ENCODE measurements around the gene PNKD. TPM values are rescaled to one million over a fixed set of nuclear protein-coding genes. Genes with fewer than 3 reads are reported as not detected.
"Not testable (repeated sequence)": the region's sequence is repeated elsewhere in the genome, so short reads cannot be mapped to it uniquely, and the experiment has no call there.

PNKD gene
- total RNA-seq, 1 donor, result 53.3 TPM

GRCh38 chr2:218314764-218315163 is 44.4 kb downstream of the PNKD start:
- not testable (repeated sequence) for DNase-seq (ENCODE audit: low read depth in 2 of 3, low spot score in 2 of 3)

- no peak for DNase-seq (ENCODE audit: low read depth in 2 of 3, low spot score in 2 of 3)
Measured at GRCh38 chr2:218315397-218315796, 45.1 kb downstream of the PNKD start.

- DNase-seq (ENCODE audit: low read depth in 2 of 3, low spot score in 2 of 3), result no peak
Measured at GRCh38 chr2:218317303-218317630, 46.9 kb downstream of the PNKD start.

- no peak for DNase-seq (ENCODE audit: low read depth in 2 of 3, low spot score in 2 of 3)
Measured at GRCh38 chr2:218317835-218318234, 47.5 kb downstream of the PNKD start.

- DNase-seq (ENCODE audit: low read depth in 2 of 3, low spot score in 2 of 3), result no peak
Measured at GRCh38 chr2:218318241-218318640, 47.9 kb downstream of the PNKD start.

GRCh38 chr2:218319813-218320365 is 49.6 kb downstream of the PNKD start:
- peak in 2 of 3 donors; percentile 25 to 38 for DNase-seq (ENCODE audit: low read depth in 2 of 3, low spot score in 2 of 3)

GRCh38 chr2:218320704-218321336 is 50.5 kb downstream of the PNKD start:
- DNase-seq (ENCODE audit: low read depth in 2 of 3, low spot score in 2 of 3), result no peak

GRCh38 chr2:218322768-218323525 is 52.6 kb downstream of the PNKD start:
- peak in 2 of 3 donors; percentile 82 to 85 for DNase-seq (ENCODE audit: low read depth in 2 of 3, low spot score in 2 of 3)

GRCh38 chr2:218323526-218324472 is 53.5 kb downstream of the PNKD start:
- peak in 1 of 3 donors; percentile 29 for DNase-seq (ENCODE audit: low read depth in 2 of 3, low spot score in 2 of 3)

GRCh38 chr2:218325566-218326160 is 55.3 kb downstream of the PNKD start:
- DNase-seq (ENCODE audit: low read depth in 2 of 3, low spot score in 2 of 3), result no peak

GRCh38 chr2:218326315-218326714 is 56.0 kb downstream of the PNKD start:
- DNase-seq (ENCODE audit: low read depth in 2 of 3, low spot score in 2 of 3), result no peak

GRCh38 chr2:218327451-218328210 is 57.3 kb downstream of the PNKD start:
- peak in 1 of 3 donors; percentile 14 for DNase-seq (ENCODE audit: low read depth in 2 of 3, low spot score in 2 of 3)

GRCh38 chr2:218328294-218328693 is 58.0 kb downstream of the PNKD start:
- DNase-seq (ENCODE audit: low read depth in 2 of 3, low spot score in 2 of 3), result no peak

- peak in 2 of 3 donors; percentile 18 to 23 for DNase-seq (ENCODE audit: low read depth in 2 of 3, low spot score in 2 of 3)
Measured at GRCh38 chr2:218329027-218329825, 58.9 kb downstream of the PNKD start.

- peak in 2 of 3 donors; percentile 20 to 32 for DNase-seq (ENCODE audit: low read depth in 2 of 3, low spot score in 2 of 3)
Measured at GRCh38 chr2:218329826-218330593, 59.7 kb downstream of the PNKD start.

GRCh38 chr2:218331745-218332144 is 61.4 kb downstream of the PNKD start:
- DNase-seq (ENCODE audit: low read depth in 2 of 3, low spot score in 2 of 3), result no peak

- peak in 1 of 3 donors; percentile 25 for DNase-seq (ENCODE audit: low read depth in 2 of 3, low spot score in 2 of 3)
Measured at GRCh38 chr2:218332288-218332687, 62.0 kb downstream of the PNKD start.
